Peyer's patch (tissue), 4 donors: ENCODE data around the gene RCN1.

Experiments used
- CTCF ChIP-seq, 6 experiments: fragments of 450-650 bp in 4 of 6; fragments of 200-600 bp in 2 of 6; sonication (generic) in 1 of 6; IDR thresholded peaks; one replicate each; pipeline ENCODE4 v1.5.1; 2017 to 2019; ENCODE audit warnings: antibody characterized with exemption in 6 of 6, mild to moderate bottlenecking in 3 of 6, moderate library complexity in 1 of 6
- POLR2A ChIP-seq, 2 donors: fragments of 450-650 bp; IDR thresholded peaks; one replicate each; pipeline ENCODE4 v1.5.1; 2017; ENCODE audit warnings: antibody characterized with exemption in 2 of 2, mild to moderate bottlenecking in 2 of 2, moderate library complexity in 2 of 2

GRCh38 chr11:32137869-32138268 lies 47.0 kb downstream of the RCN1 start:
- TF ChIP-seq CTCF (IDR thresholded peaks at IDR 0.05): no peak
- no peak for TF ChIP-seq POLR2A (IDR thresholded peaks at IDR 0.05)
